Calu3 (cell line): Measurements from ENCODE around the gene C16orf92. TPM values are rescaled to one million over a fixed set of nuclear protein-coding genes. Genes with fewer than 3 reads are reported as not detected.

Experiments used
- BruUV-seq: library from RNA; stranded (reverse); fragments of 400-500 nt; replicated peaks from 2 replicates; lab custom pipeline; 2021; lab: Mats Ljungman, UMichigan
- CTCF ChIA-PET: fragments of 300-600 bp; sonication (Branson Sonifier 250); formaldehyde crosslinking; loops from one replicate; lab custom pipeline; 2022; ENCODE audit warnings: antibody characterized with exemption; lab: Charles Lee
- DNase-seq: peaks from one replicate; pipeline ENCODE4 v3.0.0; 2022
- H3K27ac Mint-ChIP-seq: one replicate; pipeline ENCODE4 v1.8.0; 2022; ENCODE audit warnings: mixed read lengths; ENCODE audit not compliant: unreplicated experiment
- H3K27me3 Mint-ChIP-seq: one replicate; pipeline ENCODE4 v1.8.0; 2022; ENCODE audit warnings: mixed read lengths; ENCODE audit not compliant: unreplicated experiment
- H3K36me3 Mint-ChIP-seq: one replicate; pipeline ENCODE4 v1.8.0; 2022; ENCODE audit warnings: mild to moderate bottlenecking, moderate library complexity, mixed read lengths; ENCODE audit not compliant: insufficient read depth, unreplicated experiment
- H3K4me1 Mint-ChIP-seq: one replicate; pipeline ENCODE4 v1.8.0; 2022; ENCODE audit warnings: mild to moderate bottlenecking, low read depth, mixed read lengths; ENCODE audit not compliant: unreplicated experiment
- H3K4me3 Mint-ChIP-seq: one replicate; pipeline ENCODE4 v1.8.0; 2022; ENCODE audit warnings: mild to moderate bottlenecking, low read depth, moderate library complexity, mixed read lengths; ENCODE audit not compliant: unreplicated experiment
- H3K9me3 Mint-ChIP-seq: one replicate; pipeline ENCODE4 v1.8.0; 2022; ENCODE audit warnings: low read depth, mixed read lengths; ENCODE audit not compliant: unreplicated experiment
- CTCF ChIP-seq: fragments of 200-600 bp; IDR thresholded peaks from one replicate; pipeline ENCODE4 v1.8.0; 2022; ENCODE audit warnings: antibody characterized with exemption; ENCODE audit not compliant: unreplicated experiment
- intact Hi-C: fragments of 100-400 bp; cut with micrococcal nuclease; formaldehyde crosslinking; loops from one replicate; pipeline ENCODE4 v1.10.0; 2022; ENCODE audit not compliant: unreplicated experiment
- total RNA-seq: library from RNA; stranded (reverse); gene quantifications from 2 replicates; pipeline ENCODE4 v1.2.3, GENCODE V29; 2022

C16orf92 gene
- total RNA-seq, 1 experiment from 2014 or later, result not detected

- no TSS peak for BruUV-seq
- Mint-ChIP-seq H3K27me3 (peaks cover 24% of the 10 kb centered on the region), H3K4me3 (peak overlapping the region; percentile 75), H3K4me1 (peaks cover 7% of the 10 kb centered on the region), H3K36me3 (peaks cover 60% of the 10 kb centered on the region), H3K9me3 (no peaks in the 10 kb centered on the region), H3K27ac (no peak overlapping the region)
- DNase-seq, result no peak
- TF ChIP-seq CTCF, result no peak
- CTCF ChIA-PET, result interaction anchor here (0.5 to 0.6 kb wide), 2 partner anchors 275 to 433 kb away, joined by 4 to 5 read pairs; no protein-coding TSS in a partner anchor
- intact Hi-C loops, result loop anchor here (5.0 kb wide), 2 partner anchors 147 to 187 kb away; partner anchors contain the start of genes CDIPT and MVP
Observed at GRCh38 chr16:30009085-30009862, 13.7 kb upstream of the C16orf92 start.

GRCh38 chr16:30009990-30010843 lies 12.8 kb upstream of the C16orf92 start:
- intact Hi-C loops, result loop anchor here (5.0 kb wide), 2 partner anchors 148 to 188 kb away; partner anchors contain the start of genes CDIPT and MVP
- H3K4me3 Mint-ChIP-seq, result peak overlapping the region; percentile 75

GRCh38 chr16:30010844-30011713 lies 11.9 kb upstream of the C16orf92 start, which contains the start of gene DOC2A:
TSS of gene DOC2A (minus strand) at chr16:30011027. CDS start at chr16:30010222, 805 bp downstream.
- DNase-seq, result peak; percentile 49
- Mint-ChIP-seq H3K4me3 (peak within 1 kb of the TSS; percentile 75), H3K27ac (peak within 1 kb of the TSS; percentile 74), H3K4me1 (peaks cover 7% of the 10 kb centered on the region), H3K9me3 (no peaks in the 10 kb centered on the region), H3K27me3 (peaks cover 24% of the 10 kb centered on the region), H3K36me3 (peaks cover 49% of the 10 kb centered on the region)
- intact Hi-C loops, result no loop called here
- no peak for TF ChIP-seq CTCF
- BruUV-seq, result no TSS peak
- CTCF ChIA-PET, result interaction anchor here (0.6 to 0.7 kb wide), 3 partner anchors 21 to 334 kb away, joined by 3 read pairs; no protein-coding TSS in a partner anchor

More at GRCh38 chr16:30009990-30010843, 12.8 kb upstream of the C16orf92 start:
- DNase-seq, result no peak
- Mint-ChIP-seq H3K9me3 (no peaks in the 10 kb centered on the region), H3K4me1 (peaks cover 7% of the 10 kb centered on the region), H3K27ac (no peak overlapping the region), H3K36me3 (peaks cover 55% of the 10 kb centered on the region), H3K27me3 (peaks cover 24% of the 10 kb centered on the region)
- no TSS peak for BruUV-seq
- TF ChIP-seq CTCF, result no peak
- CTCF ChIA-PET, result interaction anchor here (0.6 kb wide), 2 partner anchors 261 to 432 kb away, joined by 3 to 5 read pairs; no protein-coding TSS in a partner anchor
